Upper lobe of left lung (tissue), 6 donors: Measurements from ENCODE around the gene LDB2. TPM values are rescaled to one million over a fixed set of nuclear protein-coding genes. Genes with fewer than 3 reads are reported as not detected.

Source experiments
- ATAC-seq, 2 donors: fragments of 200-7000 bp; cut with Tn5 transposase; one replicate each; pipeline ENCODE4 v1.9.1; 2022; ENCODE audit warnings: mild to moderate bottlenecking in 2 of 2, moderate library complexity in 2 of 2; ENCODE audit not compliant: low FRiP score in 2 of 2
- DNase-seq, 2 donors: peaks; one replicate each; pipeline ENCODE4 v3.0.0-alpha.2; 2019 to 2020
- H3K27ac ChIP-seq, 4 donors: fragments of 200-600 bp; sonication (generic); one replicate each; pipeline ENCODE4 v1.5.1; 2016 to 2019
- H3K27me3 ChIP-seq, 4 donors: fragments of 200-600 bp; sonication (generic); one replicate each; pipeline ENCODE4 v1.5.1; 2017 to 2019
- H3K36me3 ChIP-seq, 4 donors: fragments of 200-600 bp; sonication (generic); one replicate each; pipeline ENCODE4 v1.5.1; 2016 to 2019
- H3K4me1 ChIP-seq, 4 donors: fragments of 200-600 bp; sonication (generic); one replicate each; pipeline ENCODE4 v1.5.1; 2018 to 2019
- H3K4me3 ChIP-seq, 4 donors: fragments of 200-600 bp; sonication (generic); one replicate each; pipeline ENCODE4 v1.5.1; 2017 to 2019; ENCODE audit warnings: mild to moderate bottlenecking in 2 of 4, moderate library complexity in 1 of 4
- H3K9me3 ChIP-seq, 4 donors: fragments of 200-600 bp; sonication (generic); one replicate each; pipeline ENCODE4 v1.5.1; 2018 to 2019
- CTCF ChIP-seq, 6 experiments: fragments of 450-650 bp in 4 of 6; fragments of 200-600 bp in 2 of 6; sonication (generic) in 2 of 6; IDR thresholded peaks; one replicate each; pipeline ENCODE4 v1.5.1; 2016 to 2019; ENCODE audit warnings: antibody characterized with exemption in 6 of 6
- EP300 ChIP-seq, 4 donors: sonication (generic); formaldehyde crosslinking; IDR thresholded peaks; one replicate each; pipeline ENCODE4 v1.5.1; 2017; ENCODE audit warnings: antibody characterized with exemption in 4 of 4, control low read depth in 2 of 4
- POLR2A ChIP-seq, 4 donors: fragments of 450-650 bp; IDR thresholded peaks; one replicate each; pipeline ENCODE4 v1.5.1; 2016 to 2017; ENCODE audit warnings: antibody characterized with exemption in 4 of 4, mild to moderate bottlenecking in 2 of 4
- POLR2AphosphoS5 ChIP-seq, 2 donors: sonication (generic); formaldehyde crosslinking; IDR thresholded peaks; one replicate each; pipeline ENCODE4 v1.5.1; 2017; ENCODE audit warnings: antibody characterized with exemption in 2 of 2
- WGBS, 2 donors: methylation state at CpG; one replicate each; pipeline ENCODE4 v1.1.5; 2017 to 2018; 5-methylcytosine and 5-hydroxymethylcytosine counted together
- total RNA-seq, 6 donors: library from RNA; depleted of rRNA in 4 of 6; stranded (reverse); fragments of >200 nt in 4 of 6; gene quantifications; one replicate each; pipeline versions ENCODE4 v1.1.0 to v1.2.1, GENCODE V29; 2016 to 2021
- donor health status: DM: no; HTN: no; CAD: no; lungs with moderate emphysema.
- donor health status: DM: no; HTN: yes; CAD: no; lungs with severe emphysema.

The LDB2 gene
- total RNA-seq, 6 donors from 2014 or later: 34.6 to 94.4 (median 45.9) TPM

- DNase-seq (no peak), ATAC-seq (no peak)
- no peak overlapping the region for H3K27ac ChIP-seq
These were observed 170.3 kb downstream of the LDB2 start for GRCh38 chr4:16728111-16728510.

GRCh38 chr4:16727218-16727617 lies 171.2 kb downstream of the LDB2 start:
- 74 to 78% methylated on average over 6 of the region's 6 CpGs for WGBS, 2 donors
- H3K27ac ChIP-seq: no peak overlapping the region
- H3K27me3 ChIP-seq: no peaks in the 10 kb centered on the region
- peaks cover 0 to 2% (median 0%) of the 10 kb centered on the region in 4 donors for H3K4me1 ChIP-seq
- H3K9me3 ChIP-seq: peaks cover 0 to 4% (median 3%) of the 10 kb centered on the region in 4 donors
- TF ChIP-seq POLR2A (IDR thresholded peaks at IDR 0.05) (no peak), CTCF (IDR thresholded peaks at IDR 0.05) (no peak), POLR2AphosphoS5 (IDR thresholded peaks at IDR 0.05) (no peak), EP300 (IDR thresholded peaks at IDR 0.05) (no peak)
- DNase-seq (no peak), ATAC-seq (no peak)
- H3K36me3 ChIP-seq: peaks cover 0 to 3% (median 0%) of the 10 kb centered on the region in 4 donors
- no peak overlapping the region for H3K4me3 ChIP-seq

More at GRCh38 chr4:16728111-16728510, 170.3 kb downstream of the LDB2 start:
- H3K36me3 ChIP-seq: peaks cover 0 to 3% (median 0%) of the 10 kb centered on the region in 4 donors
- no peaks in the 10 kb centered on the region for H3K27me3 ChIP-seq
- H3K4me1 ChIP-seq: peaks cover 0 to 2% (median 0%) of the 10 kb centered on the region in 4 donors
- peaks cover 0 to 4% (median 3%) of the 10 kb centered on the region in 4 donors for H3K9me3 ChIP-seq
- no peak overlapping the region for H3K4me3 ChIP-seq
- TF ChIP-seq POLR2A (IDR thresholded peaks at IDR 0.05): no peak
- no peak for TF ChIP-seq CTCF (IDR thresholded peaks at IDR 0.05)
- no peak for TF ChIP-seq EP300 (IDR thresholded peaks at IDR 0.05)
- no peak for TF ChIP-seq POLR2AphosphoS5 (IDR thresholded peaks at IDR 0.05)

GRCh38 chr4:16726368-16727050 lies 171.9 kb downstream of the LDB2 start:
- WGBS, 2 donors: 92% methylated on average over 8 of the region's 8 CpGs
- peaks cover 0 to 4% (median 3%) of the 10 kb centered on the region in 4 donors for H3K9me3 ChIP-seq

GRCh38 chr4:16725252-16725651 lies 173.2 kb downstream of the LDB2 start:
- Histone ChIP-seq H3K27me3 (no peaks in the 10 kb centered on the region), H3K27ac (no peak overlapping the region), H3K36me3 (peaks cover 0 to 3% (median 0%) of the 10 kb centered on the region in 4 donors), H3K4me1 (peaks cover 0 to 5% (median 0%) of the 10 kb centered on the region in 4 donors), H3K4me3 (no peak overlapping the region), H3K9me3 (peaks cover 0 to 4% (median 3%) of the 10 kb centered on the region in 4 donors)
- 73% methylated on average over 6 of the region's 6 CpGs for WGBS, 2 donors
- DNase-seq (no peak), ATAC-seq (no peak)
- TF ChIP-seq EP300 (IDR thresholded peaks at IDR 0.05): no peak
- no peak for TF ChIP-seq POLR2A (IDR thresholded peaks at IDR 0.05)
- TF ChIP-seq CTCF (IDR thresholded peaks at IDR 0.05): no peak
- TF ChIP-seq POLR2AphosphoS5 (IDR thresholded peaks at IDR 0.05): no peak

More at GRCh38 chr4:16726368-16727050, 171.9 kb downstream of the LDB2 start:
- ATAC-seq (no peak), DNase-seq (no peak)
- H3K27me3 ChIP-seq: no peaks in the 10 kb centered on the region
- no peak overlapping the region for H3K27ac ChIP-seq
- no peak overlapping the region for H3K4me3 ChIP-seq
- peaks cover 0 to 3% (median 0%) of the 10 kb centered on the region in 4 donors for H3K36me3 ChIP-seq
- no peak for TF ChIP-seq CTCF (IDR thresholded peaks at IDR 0.05)
- TF ChIP-seq POLR2A (IDR thresholded peaks at IDR 0.05): no peak
- TF ChIP-seq EP300 (IDR thresholded peaks at IDR 0.05): no peak
- TF ChIP-seq POLR2AphosphoS5 (IDR thresholded peaks at IDR 0.05): no peak
- H3K4me1 ChIP-seq: peaks cover 0 to 2% (median 1%) of the 10 kb centered on the region in 4 donors
